Activated CD4-positive, alpha-beta T cell treated with anti-CD3 and anti-CD28 coated beads, Interleukin-2, amount 50 U/mL, for 1 hour (primary cell): ENCODE results near the gene ATP10A.
"Not testable (repeated sequence)": the region's sequence is repeated elsewhere in the genome, so short reads cannot be mapped to it uniquely, and the experiment has no call there.

Source experiments
- DNase-seq: peaks from one replicate; pipeline ENCODE4 v3.0.0-alpha.2; 2020

The ATP10A gene

GRCh38 chr15:25770618-25771337, 92.3 kb downstream of the ATP10A start:
- no peak for DNase-seq

- no peak for DNase-seq
Measured at GRCh38 chr15:25770031-25770430, 93.1 kb downstream of the ATP10A start.

GRCh38 chr15:25768271-25768670, 94.9 kb downstream of the ATP10A start:
- DNase-seq: no peak

GRCh38 chr15:25767356-25768151, 95.6 kb downstream of the ATP10A start:
- no peak for DNase-seq

GRCh38 chr15:25766417-25766816, 96.7 kb downstream of the ATP10A start:
- DNase-seq: no peak

GRCh38 chr15:25764980-25765735, 98.0 kb downstream of the ATP10A start:
- no peak for DNase-seq

- no peak for DNase-seq
Measured at GRCh38 chr15:25763954-25764353, 99.2 kb downstream of the ATP10A start.

GRCh38 chr15:25763331-25763751, 99.8 kb downstream of the ATP10A start:
- DNase-seq: no peak

GRCh38 chr15:25761971-25762662, 101.0 kb downstream of the ATP10A start:
- no peak for DNase-seq

- DNase-seq: no peak
Measured at GRCh38 chr15:25759421-25759820, 103.7 kb downstream of the ATP10A start.

- DNase-seq: not testable (repeated sequence)
Measured at GRCh38 chr15:25758612-25759011, 104.5 kb downstream of the ATP10A start.

GRCh38 chr15:25743548-25744275, 119.4 kb downstream of the ATP10A start:
- DNase-seq: no peak

- no peak for DNase-seq
Measured at GRCh38 chr15:25742776-25743547, 120.2 kb downstream of the ATP10A start.

GRCh38 chr15:25742041-25742730, 120.9 kb downstream of the ATP10A start:
- no peak for DNase-seq

GRCh38 chr15:25741256-25741580, 121.9 kb downstream of the ATP10A start:
- no peak for DNase-seq

GRCh38 chr15:25740383-25741255, 122.5 kb downstream of the ATP10A start:
- DNase-seq: no peak

GRCh38 chr15:25739687-25740121, 123.4 kb downstream of the ATP10A start:
- DNase-seq: peak; percentile 39

GRCh38 chr15:25738171-25738965, 124.8 kb downstream of the ATP10A start:
- no peak for DNase-seq

GRCh38 chr15:25737218-25737643, 125.9 kb downstream of the ATP10A start:
- DNase-seq: no peak
